Neutrophil (primary cell): ENCODE results near the gene BMPR1B.

ENCODE experiments used
- H3K27ac ChIP-seq: fragments of 200-600 bp; sonication (generic); 2 replicates; pipeline ENCODE4 v1.5.1; 2016; ENCODE audit warnings: mild to moderate bottlenecking, moderate library complexity
- H3K27me3 ChIP-seq: fragments of 200-600 bp; sonication (generic); 2 replicates; pipeline ENCODE4 v1.6.0; 2016; ENCODE audit warnings: mild to moderate bottlenecking
- H3K36me3 ChIP-seq: fragments of 200-600 bp; sonication (generic); 2 replicates; pipeline ENCODE4 v1.5.1; 2017
- H3K4me1 ChIP-seq, 2 experiments: fragments of 200-600 bp in 1 of 2; sonication (generic) in 1 of 2; 1 replicate in 1 of 2; 2 replicates in 1 of 2; pipeline versions ENCODE4 v1.5.1 to v1.6.1; 2013 to 2016; ENCODE audit warnings: low read depth in 1 of 2, low read length in 1 of 2, mild to moderate bottlenecking in 1 of 2, moderate library complexity in 1 of 2; ENCODE audit not compliant: control insufficient read depth in 1 of 2, insufficient read depth in 1 of 2
- H3K4me3 ChIP-seq, 2 experiments: fragments of 200-600 bp in 1 of 2; sonication (generic) in 1 of 2; 1 replicate in 1 of 2; 2 replicates in 1 of 2; pipeline ENCODE4 v1.5.1; 2013 to 2016; ENCODE audit warnings: low read depth in 1 of 2, low read length in 1 of 2, mild to moderate bottlenecking in 1 of 2, moderate library complexity in 1 of 2
- H3K9me3 ChIP-seq: fragments of 200-600 bp; sonication (generic); 2 replicates; pipeline ENCODE4 v1.5.1; 2016
- TF ChIP-seq, protein P1 (sequence below): fragments of 200-600 bp; sonication (generic); IDR thresholded peaks from 2 replicates; pipeline ENCODE4 v1.5.1; 2016; ENCODE audit warnings: antibody characterized with exemption

Gene BMPR1B

DNA sequence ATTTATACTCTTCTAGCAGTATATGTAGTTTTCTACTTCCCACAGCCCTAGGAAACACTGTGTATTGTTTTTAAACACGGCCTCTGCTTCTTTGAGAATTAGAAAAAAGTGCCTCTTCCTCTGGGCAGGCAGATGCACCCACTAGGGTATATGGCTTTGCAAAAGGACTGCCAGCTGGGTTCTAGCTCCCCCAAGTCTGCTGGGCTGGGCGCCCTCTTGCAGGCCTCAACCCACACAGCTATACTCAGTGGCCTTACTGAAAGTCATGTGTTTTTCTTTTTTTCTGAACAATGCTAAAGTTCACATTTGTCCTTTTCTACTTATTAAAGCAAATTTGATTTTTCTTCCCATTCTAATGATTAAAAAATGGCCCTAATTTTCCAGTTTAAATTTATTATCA is 35.5 kb upstream of the BMPR1B start:
- TF ChIP-seq, protein P1, sequence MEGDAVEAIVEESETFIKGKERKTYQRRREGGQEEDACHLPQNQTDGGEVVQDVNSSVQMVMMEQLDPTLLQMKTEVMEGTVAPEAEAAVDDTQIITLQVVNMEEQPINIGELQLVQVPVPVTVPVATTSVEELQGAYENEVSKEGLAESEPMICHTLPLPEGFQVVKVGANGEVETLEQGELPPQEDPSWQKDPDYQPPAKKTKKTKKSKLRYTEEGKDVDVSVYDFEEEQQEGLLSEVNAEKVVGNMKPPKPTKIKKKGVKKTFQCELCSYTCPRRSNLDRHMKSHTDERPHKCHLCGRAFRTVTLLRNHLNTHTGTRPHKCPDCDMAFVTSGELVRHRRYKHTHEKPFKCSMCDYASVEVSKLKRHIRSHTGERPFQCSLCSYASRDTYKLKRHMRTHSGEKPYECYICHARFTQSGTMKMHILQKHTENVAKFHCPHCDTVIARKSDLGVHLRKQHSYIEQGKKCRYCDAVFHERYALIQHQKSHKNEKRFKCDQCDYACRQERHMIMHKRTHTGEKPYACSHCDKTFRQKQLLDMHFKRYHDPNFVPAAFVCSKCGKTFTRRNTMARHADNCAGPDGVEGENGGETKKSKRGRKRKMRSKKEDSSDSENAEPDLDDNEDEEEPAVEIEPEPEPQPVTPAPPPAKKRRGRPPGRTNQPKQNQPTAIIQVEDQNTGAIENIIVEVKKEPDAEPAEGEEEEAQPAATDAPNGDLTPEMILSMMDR = no peak
- Histone ChIP-seq H3K9me3 (no peaks in the 10 kb centered on the region), H3K4me3 (no peak overlapping the region), H3K27ac (no peak overlapping the region), H3K27me3 (no peaks in the 10 kb centered on the region), H3K36me3 (no peaks in the 10 kb centered on the region), H3K4me1 (no peaks in the 10 kb centered on the region)

DNA sequence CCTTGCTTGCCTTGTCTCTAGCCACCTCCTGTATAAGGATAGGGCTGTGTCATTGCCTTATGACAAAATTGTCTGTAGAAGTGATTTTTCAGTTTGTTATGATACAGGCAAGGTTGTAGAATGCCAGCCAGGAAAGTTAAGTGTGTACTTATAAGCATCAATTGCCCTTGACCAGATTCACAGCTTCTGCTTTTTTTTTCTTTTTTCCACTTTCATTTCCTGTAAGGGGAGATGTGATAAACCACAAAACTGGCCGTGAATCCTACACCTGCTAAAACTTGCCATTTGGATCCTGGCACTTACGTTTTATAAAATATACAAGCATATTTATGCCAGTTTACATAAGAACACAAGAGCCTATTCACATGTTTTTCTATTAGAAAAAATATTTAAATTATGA is 35.0 kb upstream of the BMPR1B start:
- TF ChIP-seq, protein P1 = no peak
- Histone ChIP-seq H3K4me1 (no peaks in the 10 kb centered on the region), H3K27ac (no peak overlapping the region)

DNA sequence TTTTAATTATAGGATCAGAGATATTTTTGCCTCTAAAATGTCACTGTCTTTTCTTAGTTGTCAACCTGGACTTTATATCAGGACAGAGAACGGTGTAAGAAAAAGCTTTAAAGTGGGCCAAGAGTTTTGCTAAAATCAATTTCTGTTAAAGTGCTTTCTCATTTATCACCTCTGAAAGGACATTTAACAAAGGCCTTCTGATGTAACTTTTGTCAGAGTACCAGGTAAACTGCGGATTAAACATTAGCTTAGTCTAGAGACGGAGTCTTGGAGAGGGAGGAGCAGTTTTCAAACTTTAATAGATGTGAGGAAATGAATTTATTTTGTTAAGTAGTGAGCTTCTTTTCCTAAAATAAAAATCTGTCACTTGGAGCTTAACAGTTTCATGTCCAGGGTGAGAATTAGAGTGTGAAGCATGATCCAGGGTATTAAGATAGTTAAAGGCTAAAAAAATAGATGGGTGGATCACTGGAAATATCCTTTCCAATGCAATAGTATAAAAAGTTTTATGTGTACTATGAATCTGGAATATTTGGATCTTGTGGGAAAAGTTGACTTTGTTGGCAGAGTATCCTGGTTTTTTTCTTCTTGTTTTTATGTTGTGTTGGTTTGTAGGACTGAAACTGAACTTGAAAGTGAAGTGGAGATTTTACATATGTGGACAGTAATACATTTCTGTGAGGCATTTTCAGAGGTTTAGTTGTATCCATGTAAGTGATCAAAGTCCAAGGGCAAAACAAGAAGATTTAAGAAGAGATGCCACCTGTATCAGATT is 33.6 kb upstream of the BMPR1B start:
- H3K27ac ChIP-seq = no peak overlapping the region
- no peaks in the 10 kb centered on the region for H3K4me1 ChIP-seq
- H3K9me3 ChIP-seq = no peaks in the 10 kb centered on the region
- no peaks in the 10 kb centered on the region for H3K36me3 ChIP-seq
- TF ChIP-seq, protein P1 = no peak
- no peaks in the 10 kb centered on the region for H3K27me3 ChIP-seq
- no peak overlapping the region for H3K4me3 ChIP-seq

More for the DNA sequence above, 35.0 kb upstream of the BMPR1B start:
- Histone ChIP-seq H3K36me3 (no peaks in the 10 kb centered on the region), H3K27me3 (no peaks in the 10 kb centered on the region), H3K4me3 (no peak overlapping the region), H3K9me3 (no peaks in the 10 kb centered on the region)

DNA sequence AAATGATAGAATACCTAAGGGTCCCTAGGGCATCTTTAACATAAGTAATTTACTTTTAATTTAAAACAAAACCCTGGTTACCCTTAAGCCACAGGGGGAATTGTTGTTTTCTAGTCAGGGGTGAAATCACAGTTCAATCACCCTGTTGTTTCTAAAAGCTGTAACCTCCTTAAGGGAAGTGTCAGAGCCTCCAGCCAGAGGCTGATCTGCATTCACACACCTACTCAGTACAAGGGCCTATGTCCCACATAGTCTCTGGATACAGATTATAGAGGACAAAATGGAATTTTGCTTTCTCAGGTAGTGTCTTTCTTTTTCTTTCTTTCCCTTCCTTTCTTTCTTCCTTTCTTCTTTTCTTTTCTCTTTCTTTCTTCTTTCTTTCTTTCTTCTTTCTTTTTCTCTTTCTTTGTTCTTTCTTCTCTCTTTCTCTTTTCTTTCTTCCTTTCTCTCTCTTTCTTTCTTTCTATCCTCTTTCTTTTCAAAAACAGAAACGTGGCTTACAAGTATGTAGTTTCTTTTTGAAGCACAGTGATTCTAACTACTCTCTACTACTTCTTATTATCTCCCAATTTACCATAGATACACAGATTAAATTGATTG is 31.1 kb upstream of the BMPR1B start:
- Histone ChIP-seq H3K36me3 (no peaks in the 10 kb centered on the region), H3K9me3 (no peaks in the 10 kb centered on the region), H3K4me1 (no peaks in the 10 kb centered on the region), H3K4me3 (no peak overlapping the region), H3K27me3 (no peaks in the 10 kb centered on the region), H3K27ac (no peak overlapping the region)
- TF ChIP-seq, protein P1 = no peak

DNA sequence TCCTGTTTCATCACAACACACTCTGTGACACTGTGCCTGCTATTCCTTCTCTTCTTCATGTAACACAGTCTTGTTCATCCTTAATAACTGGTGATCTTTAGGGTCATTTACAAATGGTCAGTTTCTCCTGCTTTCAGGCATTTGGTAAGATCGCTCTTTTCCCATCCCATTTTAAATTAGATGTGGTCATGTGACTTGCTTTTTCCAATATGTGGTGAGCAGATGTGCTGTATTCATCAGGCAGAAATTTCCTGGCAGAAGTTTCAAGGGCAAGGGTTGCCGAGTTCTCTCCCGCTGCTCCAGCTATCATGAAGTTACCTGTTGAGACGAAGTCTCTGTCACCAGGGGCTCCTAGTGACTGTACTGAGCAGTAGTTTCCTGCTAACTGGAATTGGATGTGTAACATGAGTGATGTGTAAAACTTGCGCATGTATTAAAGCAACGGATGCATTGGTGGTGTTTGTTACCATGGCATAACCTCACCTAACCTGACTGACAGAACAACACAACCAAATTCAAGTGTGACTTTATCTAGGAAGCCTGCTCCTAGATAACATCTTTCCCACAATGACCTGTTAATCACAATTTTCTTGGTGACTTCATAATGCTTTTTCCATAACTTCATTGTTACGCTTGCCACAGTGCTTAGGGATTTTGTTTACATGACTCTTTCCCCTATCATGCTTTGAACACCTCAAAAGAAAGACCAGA is 29.5 kb upstream of the BMPR1B start:
- Histone ChIP-seq H3K4me1 (no peaks in the 10 kb centered on the region), H3K27me3 (no peaks in the 10 kb centered on the region), H3K9me3 (no peaks in the 10 kb centered on the region), H3K4me3 (no peak overlapping the region), H3K36me3 (no peaks in the 10 kb centered on the region), H3K27ac (no peak overlapping the region)
- TF ChIP-seq, protein P1 = no peak
